Measurements from ENCODE around the gene NOP53.
"Not testable (repeated sequence)": the region's sequence is repeated elsewhere in the genome, so short reads cannot be mapped to it uniquely, and the experiment has no call there.

The NOP53 gene

GRCh38 chr19:47778049-47778953 is 33.0 kb downstream of the NOP53 start, which contains the start of gene SELENOW:
Gene SELENOW (plus strand): TSS chr19:47778703. CDS start chr19:47778786, 83 bp downstream.
- peak; percentile 84 for DNase-seq

- DNase-seq, result no peak
These were observed 33.6 kb downstream of the NOP53 start for GRCh38 chr19:47778954-47779351.

GRCh38 chr19:47779524-47780214 is 34.3 kb downstream of the NOP53 start:
- no peak for DNase-seq

- DNase-seq, result no peak
These were observed 34.8 kb downstream of the NOP53 start for GRCh38 chr19:47780215-47780551.

- DNase-seq, result no peak
These were observed 36.4 kb downstream of the NOP53 start for GRCh38 chr19:47781590-47782262.

- DNase-seq, result no peak
These were observed 41.2 kb downstream of the NOP53 start for GRCh38 chr19:47786566-47786965.

GRCh38 chr19:47787307-47787706 is 42.0 kb downstream of the NOP53 start:
- DNase-seq, result not testable (repeated sequence)

GRCh38 chr19:47789811-47790210 is 44.5 kb downstream of the NOP53 start:
- not testable (repeated sequence) for DNase-seq

- DNase-seq, result peak; percentile 30
These were observed 45.1 kb downstream of the NOP53 start for GRCh38 chr19:47790398-47790814.

GRCh38 chr19:47792616-47793015 is 47.3 kb downstream of the NOP53 start:
- DNase-seq, result no peak

- DNase-seq, result no peak
These were observed 49.2 kb downstream of the NOP53 start for GRCh38 chr19:47794526-47794925.

- DNase-seq, result no peak
These were observed 51.4 kb downstream of the NOP53 start for GRCh38 chr19:47796785-47797184.

- no peak for DNase-seq
These were observed 52.9 kb downstream of the NOP53 start for GRCh38 chr19:47797996-47798903.

- no peak for DNase-seq
These were observed 53.5 kb downstream of the NOP53 start for GRCh38 chr19:47798904-47799266.

- DNase-seq, result no peak
These were observed 55.9 kb downstream of the NOP53 start for GRCh38 chr19:47801270-47801669.

- DNase-seq, result no peak
These were observed 57.2 kb downstream of the NOP53 start for GRCh38 chr19:47802521-47803043.

GRCh38 chr19:47803148-47803547 is 57.8 kb downstream of the NOP53 start:
- DNase-seq, result not testable (repeated sequence)

- DNase-seq, result not testable (repeated sequence)
These were observed 58.3 kb downstream of the NOP53 start for GRCh38 chr19:47803671-47804070.

- DNase-seq, result not testable (repeated sequence)
These were observed 59.1 kb downstream of the NOP53 start, which contains the start of gene TPRX1 for GRCh38 chr19:47804451-47804850. Gene TPRX1 (minus strand): TSS chr19:47804551. CDS start chr19:47804539, 12 bp downstream.

GRCh38 chr19:47805313-47805712 is 60.0 kb downstream of the NOP53 start:
- no peak for DNase-seq

GRCh38 chr19:47806435-47806834 is 61.1 kb downstream of the NOP53 start:
- DNase-seq, result no peak
